Measurements from ENCODE around the gene TTF2. TPM values are rescaled to one million over a fixed set of nuclear protein-coding genes. Genes with fewer than 3 reads are reported as not detected.

The TTF2 gene
- total RNA-seq, 1 experiment from 2014 or later: 88.8 TPM

DNA sequence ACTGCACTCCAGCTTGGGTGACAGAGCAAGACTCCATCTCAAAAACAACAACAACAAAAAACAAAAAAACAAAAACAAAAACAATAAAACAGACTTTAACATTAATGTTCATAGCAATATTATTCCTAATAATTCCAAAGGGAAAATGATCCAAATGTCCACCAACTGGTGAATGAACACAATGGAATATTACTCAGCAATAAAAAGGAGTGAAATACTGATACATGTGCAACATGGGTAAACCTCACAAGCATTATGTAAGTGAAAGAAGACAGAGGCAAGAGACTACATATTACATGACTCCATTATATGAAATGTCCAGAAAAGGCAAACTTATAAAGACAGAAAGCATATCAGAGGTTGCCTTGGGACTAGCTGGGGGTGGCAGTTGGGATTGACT lies 6.1 kb upstream of the TTF2 start:
- POLR2A ChIA-PET: no interaction called here
- TF ChIP-seq PRDM15 (CRISPR knock-in tag; IDR thresholded peaks at IDR 0.05) (no peak), ELF4 (CRISPR knock-in tag; IDR thresholded peaks at IDR 0.05; ENCODE audit: low read depth) (no peak), CBFB (CRISPR knock-in tag; IDR thresholded peaks at IDR 0.05; ENCODE audit: low read depth) (no peak), RORB (CRISPR knock-in tag; IDR thresholded peaks at IDR 0.05) (no peak), ZNF281 (CRISPR knock-in tag; IDR thresholded peaks at IDR 0.05) (no peak), SMAD4 (CRISPR knock-in tag; IDR thresholded peaks at IDR 0.05) (no peak), ZNF423 (CRISPR knock-in tag; IDR thresholded peaks at IDR 0.05) (no peak), ATF2 (CRISPR knock-in tag; IDR thresholded peaks at IDR 0.05; ENCODE audit: borderline replicate concordance, low read depth) (no peak), PRRX2 (CRISPR knock-in tag; IDR thresholded peaks at IDR 0.05) (no peak), TEAD4 (CRISPR knock-in tag; IDR thresholded peaks at IDR 0.05) (no peak), ZNF219 (CRISPR knock-in tag; IDR thresholded peaks at IDR 0.05; ENCODE audit: borderline replicate concordance) (no peak)
- ATAC-seq: no peak

GRCh38 chr1:117058810-117059209 lies 1.3 kb upstream of the TTF2 start:
- CTCF ChIA-PET: interaction anchor here (1.9 kb wide), 2 partner anchors 226 to 484 kb away, joined by 15 to 18 read pairs; no protein-coding TSS in a partner anchor
- no peaks in the 10 kb centered on the region for H3K27me3 Mint-ChIP-seq (ENCODE audit: low read depth)
- peaks cover 4% of the 10 kb centered on the region; the same call in 1 of the 2 replicates for H3K9me3 Mint-ChIP-seq
- POLR2A ChIA-PET: no interaction called here
- H3K4me1 Mint-ChIP-seq: peaks cover 18% of the 10 kb centered on the region
- ATAC-seq: no peak
- peaks cover 16% of the 10 kb centered on the region for H3K36me3 Mint-ChIP-seq
- no peak overlapping the region for H3K27ac Mint-ChIP-seq
- DNase-seq (ENCODE audit: low spot score): no peak
- H3K4me3 Mint-ChIP-seq: no peak overlapping the region
- TF ChIP-seq SMAD3 (CRISPR knock-in tag; IDR thresholded peaks at IDR 0.05; ENCODE audit: borderline replicate concordance) (no peak), OVOL2 (CRISPR knock-in tag; IDR thresholded peaks at IDR 0.05; ENCODE audit: borderline replicate concordance) (no peak), TP53 (CRISPR knock-in tag; IDR thresholded peaks at IDR 0.05) (no peak), ATF3 (CRISPR knock-in tag; conservative IDR thresholded peaks at IDR 0.05) (no peak), PRDM15 (CRISPR knock-in tag; IDR thresholded peaks at IDR 0.05) (no peak), PRRX2 (CRISPR knock-in tag; IDR thresholded peaks at IDR 0.05) (no peak), IRF1 (CRISPR knock-in tag; IDR thresholded peaks at IDR 0.05) (no peak), MXD4 (CRISPR knock-in tag; IDR thresholded peaks at IDR 0.05; ENCODE audit: borderline replicate concordance) (no peak), HMGA2 (CRISPR knock-in tag; IDR thresholded peaks at IDR 0.05) (no peak)
- TF ChIP-seq, protein P1, sequence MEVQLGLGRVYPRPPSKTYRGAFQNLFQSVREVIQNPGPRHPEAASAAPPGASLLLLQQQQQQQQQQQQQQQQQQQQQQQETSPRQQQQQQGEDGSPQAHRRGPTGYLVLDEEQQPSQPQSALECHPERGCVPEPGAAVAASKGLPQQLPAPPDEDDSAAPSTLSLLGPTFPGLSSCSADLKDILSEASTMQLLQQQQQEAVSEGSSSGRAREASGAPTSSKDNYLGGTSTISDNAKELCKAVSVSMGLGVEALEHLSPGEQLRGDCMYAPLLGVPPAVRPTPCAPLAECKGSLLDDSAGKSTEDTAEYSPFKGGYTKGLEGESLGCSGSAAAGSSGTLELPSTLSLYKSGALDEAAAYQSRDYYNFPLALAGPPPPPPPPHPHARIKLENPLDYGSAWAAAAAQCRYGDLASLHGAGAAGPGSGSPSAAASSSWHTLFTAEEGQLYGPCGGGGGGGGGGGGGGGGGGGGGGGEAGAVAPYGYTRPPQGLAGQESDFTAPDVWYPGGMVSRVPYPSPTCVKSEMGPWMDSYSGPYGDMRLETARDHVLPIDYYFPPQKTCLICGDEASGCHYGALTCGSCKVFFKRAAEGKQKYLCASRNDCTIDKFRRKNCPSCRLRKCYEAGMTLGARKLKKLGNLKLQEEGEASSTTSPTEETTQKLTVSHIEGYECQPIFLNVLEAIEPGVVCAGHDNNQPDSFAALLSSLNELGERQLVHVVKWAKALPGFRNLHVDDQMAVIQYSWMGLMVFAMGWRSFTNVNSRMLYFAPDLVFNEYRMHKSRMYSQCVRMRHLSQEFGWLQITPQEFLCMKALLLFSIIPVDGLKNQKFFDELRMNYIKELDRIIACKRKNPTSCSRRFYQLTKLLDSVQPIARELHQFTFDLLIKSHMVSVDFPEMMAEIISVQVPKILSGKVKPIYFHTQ (CRISPR knock-in tag; IDR thresholded peaks at IDR 0.05): no peak

More for the DNA sequence above, 6.1 kb upstream of the TTF2 start:
- CTCF ChIA-PET: no interaction called here
- no peak for DNase-seq (ENCODE audit: low spot score)
- H3K27ac Mint-ChIP-seq: no peak overlapping the region
- peaks cover 4% of the 10 kb centered on the region; the same call in 1 of the 2 replicates for H3K9me3 Mint-ChIP-seq
- no peaks in the 10 kb centered on the region for H3K36me3 Mint-ChIP-seq
- H3K27me3 Mint-ChIP-seq (ENCODE audit: low read depth): no peaks in the 10 kb centered on the region
- no peak overlapping the region for H3K4me3 Mint-ChIP-seq
- peaks cover 12% of the 10 kb centered on the region for H3K4me1 Mint-ChIP-seq
